SKM-1 treated with dmso at 0.1 percent for 144 hours (cell line): Measurements from ENCODE around the gene MS4A13.
"Not testable (repeated sequence)": the region's sequence is repeated elsewhere in the genome, so short reads cannot be mapped to it uniquely, and the experiment has no call there.

Experiments used
- DNase-seq: peaks from one replicate; lab custom pipeline; 2025; ENCODE audit not compliant: unreplicated experiment; lab: John Stamatoyannopoulos, UW

MS4A13 gene, protein sequence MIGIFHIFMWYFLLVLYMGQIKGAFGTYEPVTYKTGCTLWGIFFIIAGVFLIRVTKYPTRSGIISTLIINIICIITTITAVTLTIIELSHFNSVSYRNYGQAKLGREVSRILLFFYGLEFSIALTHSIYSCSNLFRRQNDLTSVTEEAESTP

DNA sequence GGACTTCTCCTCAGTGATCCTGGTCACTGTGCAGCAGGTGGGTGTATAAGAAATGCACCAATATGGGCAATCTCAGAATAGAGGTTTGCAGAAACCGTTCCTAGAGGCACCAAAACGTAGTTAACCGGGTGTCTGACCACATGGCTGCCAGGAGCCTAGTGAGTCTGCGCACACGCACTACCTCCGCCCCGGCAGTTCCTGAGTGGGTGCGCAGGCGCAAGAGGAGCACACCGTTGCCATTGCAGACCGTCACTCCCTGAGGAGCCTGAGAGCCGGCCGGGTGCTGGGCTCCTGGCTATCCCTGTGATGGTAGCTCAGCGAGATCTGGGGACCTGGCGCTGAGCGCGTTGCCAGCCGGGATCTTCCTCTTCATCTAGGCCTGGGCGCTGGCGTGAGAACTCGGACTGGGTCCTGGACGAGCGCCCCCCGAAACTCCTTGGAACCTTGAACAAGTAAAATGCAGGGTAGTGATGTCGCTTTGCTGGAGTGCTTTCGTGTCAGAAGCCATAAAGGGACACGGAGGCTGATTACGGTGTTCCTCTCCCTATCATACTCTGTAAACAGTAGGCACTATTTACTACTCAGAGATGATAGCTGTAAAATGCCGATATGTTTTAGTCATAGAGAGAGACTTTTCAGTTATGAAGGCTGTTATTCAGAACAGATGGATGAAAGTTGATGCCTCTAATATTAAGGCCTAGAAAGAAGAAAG, at the start of gene MS4A13:
Gene MS4A13 (plus strand): TSS at position 249 of the 712 bp plus-strand sequence. CDS start 2,692 bp downstream, outside the sequence.
- DNase-seq, result no peak

DNA sequence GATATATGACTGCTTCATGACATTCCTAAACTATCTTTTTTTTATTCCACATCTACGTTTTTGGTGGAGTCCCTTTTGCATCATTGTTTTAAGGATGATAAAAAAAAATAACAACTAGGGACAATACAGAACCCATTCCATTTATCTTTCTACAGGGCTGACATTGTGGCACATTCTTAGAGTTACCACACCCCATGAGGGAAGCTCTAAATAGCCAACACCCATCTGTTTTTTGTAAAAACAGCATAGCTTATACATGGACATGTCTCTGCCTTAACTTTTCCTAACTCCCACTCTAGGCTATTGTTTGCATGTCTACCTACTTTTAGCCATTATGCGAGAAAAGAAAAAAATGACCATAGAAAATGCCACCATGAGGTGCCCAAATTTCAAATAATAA, 46.4 kb upstream of the MS4A13 start:
- DNase-seq, result no peak

DNA sequence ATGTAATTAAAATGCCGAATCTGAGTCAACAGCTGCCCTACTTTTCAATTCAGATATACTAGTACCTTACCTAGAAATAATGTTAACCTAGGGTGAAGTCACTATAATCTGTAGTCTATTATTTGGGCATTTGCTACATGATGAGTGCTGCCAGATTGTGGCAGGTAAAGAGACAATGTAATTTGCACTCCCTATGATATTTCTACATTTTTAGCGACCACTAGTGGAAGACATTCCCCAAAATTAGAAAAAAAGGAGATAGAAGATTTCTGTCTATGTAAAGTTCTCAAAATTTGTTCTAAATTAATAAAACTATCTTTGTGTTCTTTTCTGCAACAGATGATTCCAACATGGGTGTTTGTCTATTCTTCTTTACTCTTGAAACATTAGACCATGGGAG, 45.5 kb upstream of the MS4A13 start:
- no peak for DNase-seq

DNA sequence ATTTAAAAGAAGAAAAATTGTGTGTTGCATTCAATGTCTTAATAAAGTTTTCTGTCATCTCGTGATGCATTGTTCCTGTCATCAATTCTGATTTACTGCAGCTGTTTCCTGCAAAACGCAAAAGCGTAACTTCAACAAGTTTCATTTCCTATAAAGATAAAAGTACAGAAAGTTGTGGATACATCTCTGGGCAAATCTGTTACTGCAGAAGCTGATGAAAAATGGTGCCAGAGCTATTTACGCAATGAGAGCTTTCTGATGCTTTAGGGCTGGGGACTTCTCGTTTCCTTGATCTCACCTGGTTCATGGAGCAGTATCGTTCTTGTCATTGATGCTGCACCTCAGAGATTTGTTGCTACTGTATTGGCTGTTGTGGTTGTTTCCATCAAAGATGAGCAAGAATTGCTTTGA, 38.2 kb upstream of the MS4A13 start:
- no peak for DNase-seq

DNA sequence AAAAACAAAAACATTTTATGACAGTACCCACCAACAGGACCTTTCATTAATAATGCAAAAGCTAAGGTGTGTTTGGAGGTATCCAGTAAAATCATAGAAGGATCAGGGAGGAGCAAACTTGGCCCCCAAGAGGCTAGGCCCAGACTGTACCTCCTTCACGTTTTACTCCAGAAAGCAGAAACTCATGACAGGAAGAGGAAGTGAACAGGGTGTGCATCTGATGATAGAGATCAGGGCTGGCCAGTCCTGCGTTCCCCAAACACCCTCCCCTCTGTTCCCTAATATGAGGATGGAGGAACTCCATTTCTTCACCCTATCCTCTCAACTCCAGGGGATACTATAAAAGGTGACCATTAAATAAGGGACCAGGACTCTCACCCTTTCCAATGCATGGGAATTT, 32.8 kb upstream of the MS4A13 start:
- peak; percentile 22 for DNase-seq

DNA sequence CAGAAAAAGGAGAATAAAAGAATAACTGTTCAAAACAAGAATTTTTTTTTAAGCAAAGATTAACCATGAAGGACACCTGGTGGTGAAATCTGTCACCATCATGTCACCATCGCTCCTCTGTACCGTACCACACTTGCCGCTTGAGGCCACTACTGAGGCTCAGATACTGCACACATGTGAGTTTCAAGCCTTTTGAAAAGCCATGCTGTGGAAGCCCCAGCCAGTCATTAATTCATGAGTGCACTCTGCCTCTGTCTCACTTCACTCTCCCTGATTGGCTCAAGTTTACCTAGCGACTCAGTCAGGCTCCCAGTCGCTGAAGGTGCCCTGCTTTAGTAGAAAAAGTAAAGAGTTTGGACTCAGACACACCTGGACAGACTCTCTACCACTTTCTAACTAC, 29.2 kb upstream of the MS4A13 start:
- no peak for DNase-seq

DNA sequence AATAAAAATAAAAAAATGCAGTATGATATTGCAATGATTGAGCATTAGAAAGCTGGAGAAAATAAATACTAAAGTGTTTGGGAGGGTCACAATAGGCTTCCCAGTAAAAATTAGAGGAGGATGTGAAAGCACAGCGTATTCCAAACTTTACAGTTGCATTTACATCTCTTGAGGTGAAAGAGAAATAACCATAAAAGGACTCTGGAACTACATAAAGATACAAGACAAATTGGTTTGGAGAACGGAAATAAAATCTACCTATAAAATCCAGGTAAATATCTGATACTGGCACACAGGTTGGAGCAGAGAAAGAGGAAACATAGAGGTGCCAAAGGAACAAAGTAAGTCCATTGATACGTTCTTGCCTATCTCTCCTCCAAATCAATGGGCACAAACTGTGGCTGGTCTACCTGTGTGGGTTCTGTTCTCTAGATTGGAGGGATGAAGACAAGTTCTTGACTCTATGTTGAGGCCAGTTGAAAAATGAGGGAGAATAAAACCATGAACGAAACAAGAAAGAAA, 22.6 kb upstream of the MS4A13 start, which contains the start of gene MS4A12:
Gene MS4A12 (plus strand): TSS at position 291 of the 522 bp plus-strand sequence. CDS start 4,541 bp downstream, outside the sequence.
- DNase-seq, result no peak

DNA sequence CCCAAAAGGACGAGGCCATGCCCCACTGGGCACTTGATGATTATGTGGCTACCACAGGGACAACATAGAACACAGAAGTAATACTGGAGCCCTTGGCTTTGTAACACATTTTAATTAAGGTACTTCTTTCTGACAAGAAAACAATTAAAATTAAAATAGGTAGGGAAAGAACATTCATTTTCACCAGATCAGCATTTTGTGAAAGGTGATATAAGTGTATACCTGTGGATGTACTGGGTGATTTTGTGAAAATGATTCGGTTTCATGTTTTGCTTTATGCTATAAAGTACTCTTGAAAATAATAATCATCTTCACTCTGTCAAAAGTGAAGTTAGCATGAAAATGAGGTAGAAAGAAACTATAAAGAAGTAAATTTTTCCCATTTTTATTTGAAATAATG, 21.7 kb upstream of the MS4A13 start:
- no peak for DNase-seq

DNA sequence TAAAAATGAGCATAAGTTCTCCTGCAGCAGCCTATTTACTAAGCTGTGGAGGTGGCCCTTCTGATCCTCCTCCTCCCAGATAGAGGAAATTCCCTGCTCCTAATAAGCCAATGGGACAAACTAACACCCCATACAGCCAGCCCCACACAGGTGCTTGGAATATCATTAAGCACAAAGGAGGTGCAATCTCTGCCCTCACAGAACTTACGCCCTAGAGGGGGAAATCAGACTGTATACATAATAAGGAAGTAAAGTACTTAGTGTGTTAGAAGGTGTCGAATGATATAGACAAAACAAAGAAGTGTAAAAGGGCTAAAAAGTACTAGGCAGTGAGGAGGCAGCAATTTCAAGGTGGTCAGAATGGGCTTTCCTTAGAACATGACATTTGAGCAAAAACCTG, 16.8 kb upstream of the MS4A13 start:
- DNase-seq, result no peak

DNA sequence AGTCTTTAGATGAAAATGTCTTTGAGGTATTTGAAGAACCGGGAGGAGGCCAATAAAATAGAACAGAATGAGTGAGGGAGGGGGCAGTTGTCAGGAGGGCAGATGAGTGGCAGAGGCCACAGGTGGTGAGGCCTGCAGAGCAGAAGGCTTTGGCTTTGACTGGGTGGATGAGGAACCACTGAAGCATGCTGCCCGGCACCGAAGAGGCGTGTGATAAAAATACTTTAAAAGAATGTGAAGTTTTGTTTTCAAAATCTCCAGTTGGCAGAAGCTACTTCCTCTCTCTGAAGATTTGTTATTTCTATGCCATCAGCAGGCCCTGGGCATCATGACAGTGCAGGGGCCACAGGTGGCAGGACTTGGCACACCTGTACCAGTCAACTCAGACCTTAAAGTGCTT, 16.3 kb upstream of the MS4A13 start:
- DNase-seq, result no peak

DNA sequence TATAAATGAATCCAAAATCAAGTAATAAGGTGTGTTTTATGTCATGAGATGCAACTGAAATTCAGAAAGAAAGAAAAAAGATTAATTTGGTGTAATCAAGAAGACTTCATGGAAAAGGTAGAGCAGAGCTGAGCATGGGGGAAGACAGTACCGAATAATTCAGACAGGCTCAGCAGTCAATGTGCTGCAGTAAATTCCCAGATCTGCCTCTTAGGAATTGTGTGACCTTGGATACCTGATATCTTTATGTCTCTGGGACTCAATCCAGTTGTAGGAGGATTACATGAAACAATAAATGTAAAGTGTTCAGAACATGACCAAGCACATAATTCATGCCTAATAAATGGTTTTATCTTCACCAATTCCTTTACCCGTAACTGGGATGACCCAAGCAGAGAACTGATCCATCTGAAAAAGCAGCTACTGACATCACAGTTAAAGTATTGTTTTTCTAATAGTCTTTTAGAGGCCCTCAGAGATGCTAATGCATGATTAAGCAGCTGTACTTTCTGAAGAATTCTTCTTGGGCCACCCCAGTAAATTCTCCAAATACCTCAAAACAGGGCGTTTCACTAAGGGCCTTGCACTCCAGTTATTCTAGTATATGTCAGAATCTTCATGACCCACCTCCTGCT, 14.8 kb upstream of the MS4A13 start:
- no peak for DNase-seq

DNA sequence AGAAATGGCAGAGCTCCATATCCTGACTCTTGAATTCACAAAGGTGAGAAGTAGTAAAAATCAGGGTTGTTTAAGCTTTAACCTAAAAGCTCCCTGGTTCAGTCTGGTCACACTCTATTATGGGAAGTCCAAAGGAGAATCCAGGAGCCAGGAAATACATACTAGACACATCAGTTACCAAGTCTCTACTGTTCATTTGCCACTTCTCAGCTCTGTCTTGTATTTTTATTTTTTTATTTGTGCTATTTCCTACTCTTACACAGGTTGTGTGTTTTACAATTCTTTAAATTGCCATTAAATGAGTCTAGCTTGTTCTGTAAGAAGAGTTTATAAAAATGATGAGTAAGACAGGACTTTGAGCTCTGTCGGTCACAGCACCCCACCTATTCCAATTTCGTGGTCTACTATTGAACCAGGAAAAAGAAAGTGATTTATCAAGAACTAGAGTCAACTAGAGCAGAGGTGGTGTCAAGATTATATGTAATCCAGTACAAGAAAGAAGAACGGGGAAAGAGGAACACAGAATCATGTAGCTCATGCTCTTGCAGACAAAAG, 12.9 kb upstream of the MS4A13 start:
- DNase-seq, result no peak

DNA sequence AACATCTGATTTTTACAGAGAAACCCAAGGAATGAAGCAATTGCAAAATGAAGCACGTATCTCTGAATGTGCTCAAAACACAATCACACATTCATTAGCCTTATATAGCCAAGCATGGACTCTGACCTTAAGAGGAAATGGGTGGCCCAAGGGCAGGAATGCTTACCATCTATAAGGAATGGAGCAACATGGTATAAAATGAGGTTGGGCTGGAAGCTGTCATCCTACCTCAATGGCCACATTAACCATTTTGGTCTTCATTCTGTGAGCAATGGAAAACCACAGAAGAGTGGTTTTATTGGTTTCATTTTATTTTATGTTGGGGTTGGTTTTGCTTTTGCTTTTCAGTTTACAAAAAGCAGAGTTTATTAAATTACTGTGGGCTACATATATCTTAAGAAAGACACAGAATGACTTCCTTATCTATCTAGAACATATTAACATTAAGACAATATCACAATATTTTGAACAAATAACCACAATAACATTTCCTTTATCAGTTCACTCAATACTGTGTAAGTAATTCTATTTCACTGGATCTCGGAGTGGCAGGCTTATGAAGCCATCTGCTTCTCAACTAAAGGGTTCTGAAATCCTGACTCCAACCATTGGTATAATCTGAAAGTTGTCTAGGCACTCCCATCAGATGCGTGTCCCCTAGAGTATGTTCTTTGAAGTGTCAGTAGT, 10.8 kb upstream of the MS4A13 start:
- DNase-seq, result no peak

DNA sequence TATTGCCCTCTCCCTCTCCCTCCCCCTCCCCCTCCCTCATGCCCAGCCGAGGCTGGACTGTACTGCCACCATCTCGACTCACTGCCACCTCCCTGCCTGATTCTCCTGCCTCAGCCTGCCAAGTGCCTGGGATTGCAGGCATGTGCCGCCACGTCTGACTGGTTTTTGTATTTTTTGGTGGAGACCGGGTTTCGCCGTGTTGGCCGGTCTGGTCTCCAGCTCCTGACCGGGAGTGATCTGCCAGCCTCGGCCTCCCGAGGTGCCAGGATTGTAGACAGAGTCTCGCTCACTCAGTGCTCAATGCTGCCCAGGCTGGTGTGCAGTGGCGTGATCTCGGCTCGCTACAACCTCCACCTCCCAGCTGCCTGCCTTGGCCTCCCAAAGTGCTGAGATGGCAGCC, 5.6 kb upstream of the MS4A13 start:
- DNase-seq, result not testable (repeated sequence)

DNA sequence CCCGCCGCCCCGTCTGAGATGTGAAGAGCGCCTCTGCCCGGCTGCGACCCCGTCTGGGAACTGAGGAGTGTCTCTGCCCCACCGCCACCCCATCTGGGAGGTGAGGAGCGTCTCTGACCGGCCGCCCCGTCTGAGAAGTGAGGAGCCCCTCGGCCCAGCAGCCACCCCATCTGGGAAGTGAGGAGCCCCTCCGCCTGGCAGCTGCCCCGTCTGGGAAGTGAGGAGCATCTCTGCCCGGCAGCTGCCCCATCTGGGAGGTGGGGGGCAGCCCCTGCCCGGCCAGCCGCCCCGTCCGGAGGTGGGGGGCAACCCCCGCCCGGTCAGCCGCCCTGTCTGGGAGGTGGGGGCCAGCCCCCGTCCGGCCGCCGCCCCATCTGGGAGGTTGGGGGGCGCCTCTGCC, 5.0 kb upstream of the MS4A13 start:
- not testable (repeated sequence) for DNase-seq

DNA sequence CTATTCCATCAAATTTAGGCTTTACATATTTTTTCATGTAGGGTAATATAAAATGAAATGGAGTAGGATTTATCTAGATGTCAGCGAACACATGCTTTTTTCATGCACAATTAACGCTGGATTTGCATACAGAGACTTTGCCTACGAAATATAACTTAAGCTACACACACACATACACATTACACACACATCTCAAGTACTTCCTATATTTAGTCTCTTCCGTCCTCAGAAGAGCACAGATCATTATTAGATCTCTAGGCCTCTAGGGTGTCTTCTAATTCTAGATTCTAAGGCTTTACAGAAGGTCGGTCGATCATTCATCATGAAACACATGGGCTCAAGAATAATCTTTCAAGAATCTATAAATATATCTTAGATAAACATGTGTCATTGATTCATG, 3.8 kb upstream of the MS4A13 start:
- no peak for DNase-seq

DNA sequence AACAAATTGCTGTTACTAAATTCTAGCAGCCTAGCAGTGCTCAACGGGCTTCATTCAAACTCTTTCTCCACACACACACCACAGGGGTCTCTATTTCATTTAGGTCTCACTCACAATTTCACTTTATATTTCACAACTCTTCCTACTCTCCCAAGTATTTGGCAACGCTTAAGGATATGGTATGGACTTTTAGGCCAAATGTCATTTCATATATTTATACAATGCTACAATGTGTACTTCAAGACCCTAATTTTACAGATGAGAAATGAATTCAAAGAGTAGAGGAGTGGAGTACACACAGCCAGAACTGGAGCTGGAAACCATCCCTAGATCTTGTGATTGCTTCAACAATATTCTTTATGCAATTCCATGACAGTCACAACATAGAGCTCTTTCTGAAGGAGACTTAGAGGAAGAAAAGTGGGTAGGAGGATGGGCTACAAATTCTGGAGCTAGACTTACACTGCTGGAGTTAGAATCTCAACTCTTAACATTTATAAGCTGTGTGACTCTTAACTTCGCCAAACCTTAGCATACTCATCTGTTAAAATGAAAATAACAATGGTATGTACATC, 2.5 kb upstream of the MS4A13 start:
- no peak for DNase-seq

DNA sequence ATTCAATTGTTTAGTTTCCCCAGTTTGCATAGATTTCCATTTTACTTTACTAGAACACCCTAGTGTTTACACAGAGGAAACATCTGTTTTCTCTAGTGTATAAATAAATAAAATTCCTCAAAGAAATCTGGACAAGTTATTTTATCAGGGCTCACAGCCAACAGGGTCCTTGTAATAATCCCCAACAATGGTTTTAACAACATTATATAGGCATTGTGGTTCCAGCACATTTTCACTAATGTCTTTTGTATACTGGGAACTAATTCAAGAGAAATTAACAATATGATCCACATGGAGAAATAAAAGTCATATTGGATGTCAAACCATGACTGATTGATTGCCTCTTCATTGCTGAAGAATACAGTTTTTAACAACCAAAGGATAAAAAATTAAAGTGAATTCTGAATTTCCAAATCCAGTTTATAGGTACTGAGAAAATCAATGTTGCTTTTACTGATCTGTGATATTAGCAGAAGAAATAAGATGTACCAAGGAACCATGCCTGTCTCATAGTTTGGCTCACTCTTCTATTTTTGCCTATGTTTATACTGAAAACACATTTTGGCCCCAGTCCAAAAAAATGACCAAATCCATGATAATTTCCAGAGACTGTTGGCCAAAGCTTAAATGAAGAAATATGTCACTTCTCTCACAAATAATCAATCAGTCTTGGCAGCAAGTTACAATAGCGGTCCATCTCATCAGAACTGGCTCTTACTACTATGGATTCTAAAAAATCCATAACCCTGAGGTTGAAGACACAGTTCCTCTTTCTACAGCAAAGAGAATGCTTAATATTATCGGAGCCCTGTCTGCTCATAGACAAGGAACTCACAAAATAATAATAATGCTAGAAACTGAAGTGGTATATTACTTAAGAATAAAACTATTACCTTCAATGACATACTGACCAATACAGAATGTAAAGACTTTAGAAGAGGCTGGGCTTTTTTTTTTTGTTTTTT, 1.4 kb upstream of the MS4A13 start:
- no peak for DNase-seq

DNA sequence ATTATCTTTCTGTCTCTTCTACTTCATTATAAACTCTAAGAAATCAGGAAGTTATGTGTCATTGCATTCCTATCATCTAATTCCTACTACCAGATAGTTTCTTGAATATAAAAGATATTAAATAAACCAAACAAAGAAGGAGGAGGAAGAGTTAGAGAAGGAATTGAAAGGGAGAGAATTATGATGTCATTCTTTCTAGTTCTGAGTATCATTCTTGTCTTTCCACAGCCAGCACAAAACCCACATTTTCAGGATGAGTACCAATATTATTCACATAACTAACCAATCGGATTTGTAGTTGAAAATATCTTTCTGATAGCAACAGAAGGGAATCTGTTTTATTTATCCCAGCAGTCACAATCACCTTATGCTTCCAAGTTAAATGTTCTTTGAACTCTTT, 13.3 kb downstream of the MS4A13 start:
- no peak for DNase-seq

DNA sequence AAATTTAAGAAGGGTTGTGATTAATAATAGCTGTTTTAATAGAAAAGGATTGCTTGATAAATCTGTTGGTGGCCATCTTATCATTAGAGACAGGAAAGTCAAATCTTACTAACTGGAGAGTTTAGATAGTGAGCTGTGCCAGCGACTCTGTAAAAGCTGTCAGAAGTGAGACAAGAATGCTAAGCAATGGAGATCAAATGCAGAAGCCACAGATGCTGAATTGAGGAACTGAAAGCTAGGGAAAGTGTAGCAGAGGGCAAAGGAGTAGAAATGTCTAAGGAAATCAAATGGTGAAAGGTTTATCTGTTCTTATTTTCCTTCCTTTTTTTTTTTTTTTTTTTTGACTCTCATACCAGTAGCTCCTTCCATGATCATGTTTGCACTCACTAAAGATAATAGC, 13.7 kb downstream of the MS4A13 start:
- peak; percentile 90 for DNase-seq
